Natural killer cell (primary cell): Measurements from ENCODE around the gene ATP5MG. TPM values are rescaled to one million over a fixed set of nuclear protein-coding genes. Genes with fewer than 3 reads are reported as not detected.
A peak's percentile ranks its signal among the peaks of the same experiment; 100 is the strongest.

Source experiments
- ATAC-seq, 3 donors: fragments of 150-1000 bp in 2 of 3; fragments of 200-7000 bp in 1 of 3; cut with Tn5 transposase; 1 replicate in 1 of 3; 2 replicates in 2 of 3; pipeline ENCODE4 v1.10.0; 2021; ENCODE audit warnings: mild to moderate bottlenecking in 2 of 3, moderate library complexity in 2 of 3
- DNase-seq, 2 donors: peaks; one replicate each; pipeline versions ENCODE4 v3.0.0 to v3.0.0-alpha.2; 2013 to 2021; ENCODE audit warnings: mixed read lengths in 1 of 2
- H3K27ac ChIP-seq: one replicate; pipeline ENCODE4 v1.5.1; 2013; ENCODE audit warnings: mild to moderate bottlenecking, low read length
- H3K27me3 ChIP-seq: one replicate; pipeline ENCODE4 v1.6.1; 2013; ENCODE audit warnings: low read length; ENCODE audit not compliant: control insufficient read depth, insufficient read depth
- H3K36me3 ChIP-seq: one replicate; pipeline ENCODE4 v1.6.1; 2013; ENCODE audit warnings: low read length; ENCODE audit not compliant: control insufficient read depth, insufficient read depth
- H3K4me1 ChIP-seq: one replicate; pipeline ENCODE4 v1.6.1; 2013; ENCODE audit warnings: low read length; ENCODE audit not compliant: control insufficient read depth, insufficient read depth
- H3K4me3 ChIP-seq: one replicate; pipeline ENCODE4 v1.5.1; 2013; ENCODE audit warnings: low read length
- H3K9me3 ChIP-seq: one replicate; pipeline ENCODE4 v1.6.1; 2013; ENCODE audit warnings: low read length; ENCODE audit not compliant: control insufficient read depth, insufficient read depth
- H3K27ac Mint-ChIP-seq, 2 donors: one replicate each; pipeline ENCODE4 v1.8.0; 2022; ENCODE audit warnings: mild to moderate bottlenecking in 2 of 2, mixed read lengths in 2 of 2, moderate library complexity in 1 of 2
- H3K27me3 Mint-ChIP-seq, 2 donors: one replicate each; pipeline ENCODE4 v1.8.0; 2022; ENCODE audit warnings: low read depth in 2 of 2, mixed read lengths in 2 of 2
- H3K36me3 Mint-ChIP-seq: one replicate; pipeline ENCODE4 v1.8.0; 2022; ENCODE audit warnings: mixed read lengths
- H3K4me1 Mint-ChIP-seq, 2 donors: one replicate each; pipeline ENCODE4 v1.8.0; 2022; ENCODE audit warnings: mixed read lengths in 2 of 2
- H3K4me3 Mint-ChIP-seq: one replicate; pipeline ENCODE4 v1.8.0; 2022; ENCODE audit warnings: mild to moderate bottlenecking, moderate library complexity, mixed read lengths
- H3K9me3 Mint-ChIP-seq, 2 donors: one replicate each; pipeline ENCODE4 v1.8.0; 2022; ENCODE audit warnings: mixed read lengths in 2 of 2
- WGBS: methylation state at CpG from one replicate; pipeline ENCODE4 v1.1.7; 2013; ENCODE audit warnings: missing lambda C conversion rate; ENCODE audit not compliant: insufficient coverage; 5-methylcytosine and 5-hydroxymethylcytosine counted together
- intact Hi-C: fragments of 100-400 bp; cut with micrococcal nuclease; formaldehyde crosslinking; loops from one replicate; pipeline ENCODE4 v1.14.2; 2022
- total RNA-seq, 4 donors: library from RNA; stranded (reverse); fragments of 120-200 nt in 1 of 4; gene quantifications; one replicate each; pipeline versions ENCODE4 v1.2.3 to v1.2.4, GENCODE V29; 2013 to 2022
- TF ChIP-seq, protein P1 (sequence below): fragments of 200-600 bp; IDR thresholded peaks from one replicate; pipeline ENCODE4 v1.8.0; 2022; ENCODE audit warnings: antibody characterized with exemption

The ATP5MG gene, protein sequence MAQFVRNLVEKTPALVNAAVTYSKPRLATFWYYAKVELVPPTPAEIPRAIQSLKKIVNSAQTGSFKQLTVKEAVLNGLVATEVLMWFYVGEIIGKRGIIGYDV
- 100 to 1,000 TPM in 2 of 3 donors, 10 to 100 TPM in 1; 90.3 to 135 (median 107) TPM for total RNA-seq
- 162 TPM for total RNA-seq (2013)

DNA sequence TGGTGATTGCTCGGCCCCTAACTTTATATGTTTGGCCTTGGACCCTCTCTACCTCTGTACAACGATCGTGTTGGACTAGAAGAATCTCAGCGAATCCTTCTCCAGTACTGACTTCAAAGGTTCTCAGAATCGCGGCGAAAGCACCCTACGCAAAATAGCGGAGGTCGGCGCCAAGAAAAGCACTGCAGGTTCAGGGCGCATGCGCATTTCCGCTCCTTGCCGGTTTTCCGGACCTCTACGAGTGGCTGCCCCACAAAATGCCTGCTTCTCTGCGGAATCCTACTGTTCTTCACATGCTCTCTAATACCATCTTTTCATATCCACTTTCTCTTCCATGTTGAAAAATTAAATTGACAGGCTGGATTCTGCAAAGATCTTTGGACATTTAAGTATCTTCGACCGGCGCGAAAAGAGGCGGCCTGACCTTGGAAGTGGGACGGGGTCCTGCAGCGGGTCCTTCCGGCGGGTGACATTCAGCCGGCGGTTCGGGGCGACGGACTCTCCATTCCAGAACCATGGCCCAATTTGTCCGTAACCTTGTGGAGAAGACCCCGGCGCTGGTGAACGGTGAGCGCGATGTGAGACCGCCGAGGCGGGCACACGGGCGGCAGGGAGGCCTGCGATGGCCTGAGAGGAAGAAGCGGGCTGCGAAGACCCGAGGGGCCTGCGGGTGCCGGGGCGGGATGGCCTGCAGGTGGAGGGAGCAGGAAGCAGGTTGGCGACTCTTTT lies at the start of gene ATP5MG:
Gene ATP5MG, plus strand, starts transcription at position 456 of the 729 bp plus-strand sequence. Its CDS starts 60 bp downstream, at position 516.
- Histone ChIP-seq H3K27me3 (no peaks in the 10 kb centered on the region), H3K36me3 (peaks cover 12% of the 10 kb centered on the region), H3K9me3 (no peaks in the 10 kb centered on the region), H3K27ac (peak within 1 kb of the TSS; percentile 86), H3K4me1 (peaks cover 15% of the 10 kb centered on the region), H3K4me3 (peak within 1 kb of the TSS; percentile 77)
- peak within 1 kb of the TSS; percentile 99 for H3K27ac Mint-ChIP-seq
- ATAC-seq: peak; percentile 81 to 84 (median 83)
- H3K9me3 Mint-ChIP-seq: no peaks in the 10 kb centered on the region
- WGBS: under 1% methylated on average over 51 of the region's 51 CpGs
- peak within 1 kb of the TSS; percentile 100 for H3K4me3 Mint-ChIP-seq
- DNase-seq: peak; percentile 83 to 98
- no peaks in the 10 kb centered on the region for H3K27me3 Mint-ChIP-seq
- intact Hi-C loops: loop anchor here (1.0 kb wide), 3 partner anchors 37 to 87 kb away; partner anchors contain the start of gene UBE4A
- peaks cover 43 to 50% of the 10 kb centered on the region in 2 donors for H3K4me1 Mint-ChIP-seq
- peaks cover 10% of the 10 kb centered on the region for H3K36me3 Mint-ChIP-seq
- TF ChIP-seq, protein P1, sequence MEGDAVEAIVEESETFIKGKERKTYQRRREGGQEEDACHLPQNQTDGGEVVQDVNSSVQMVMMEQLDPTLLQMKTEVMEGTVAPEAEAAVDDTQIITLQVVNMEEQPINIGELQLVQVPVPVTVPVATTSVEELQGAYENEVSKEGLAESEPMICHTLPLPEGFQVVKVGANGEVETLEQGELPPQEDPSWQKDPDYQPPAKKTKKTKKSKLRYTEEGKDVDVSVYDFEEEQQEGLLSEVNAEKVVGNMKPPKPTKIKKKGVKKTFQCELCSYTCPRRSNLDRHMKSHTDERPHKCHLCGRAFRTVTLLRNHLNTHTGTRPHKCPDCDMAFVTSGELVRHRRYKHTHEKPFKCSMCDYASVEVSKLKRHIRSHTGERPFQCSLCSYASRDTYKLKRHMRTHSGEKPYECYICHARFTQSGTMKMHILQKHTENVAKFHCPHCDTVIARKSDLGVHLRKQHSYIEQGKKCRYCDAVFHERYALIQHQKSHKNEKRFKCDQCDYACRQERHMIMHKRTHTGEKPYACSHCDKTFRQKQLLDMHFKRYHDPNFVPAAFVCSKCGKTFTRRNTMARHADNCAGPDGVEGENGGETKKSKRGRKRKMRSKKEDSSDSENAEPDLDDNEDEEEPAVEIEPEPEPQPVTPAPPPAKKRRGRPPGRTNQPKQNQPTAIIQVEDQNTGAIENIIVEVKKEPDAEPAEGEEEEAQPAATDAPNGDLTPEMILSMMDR: no peak

DNA sequence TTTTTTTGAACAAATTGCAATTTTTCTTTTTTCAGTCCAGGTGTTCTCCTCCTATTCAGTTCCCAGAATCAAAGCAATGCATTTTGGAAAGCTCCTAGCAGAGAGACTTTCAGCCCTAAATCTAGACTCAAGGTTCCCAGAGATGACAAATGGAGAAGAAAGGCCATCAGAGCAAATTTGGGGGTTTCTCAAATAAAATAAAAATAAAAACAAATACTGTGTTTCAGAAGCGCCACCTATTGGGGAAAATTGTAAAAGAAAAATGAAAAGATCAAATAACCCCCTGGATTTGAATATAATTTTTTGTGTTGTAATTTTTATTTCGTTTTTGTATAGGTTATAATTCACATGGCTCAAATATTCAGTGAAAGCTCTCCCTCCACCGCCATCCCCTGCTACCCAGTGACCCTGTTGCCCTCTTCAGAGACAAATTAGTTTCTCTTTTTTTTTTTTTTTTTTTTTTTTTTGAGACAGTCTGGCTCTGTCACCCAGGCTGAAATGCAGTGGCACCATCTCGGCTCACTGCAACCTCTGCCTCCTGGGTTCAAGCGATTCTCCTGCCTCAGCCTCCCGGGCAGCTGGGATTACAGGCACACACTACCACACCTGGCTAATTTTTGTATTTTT lies 48.2 kb upstream of the ATP5MG start:
- DNase-seq: peak in 1 of 2 donors; percentile 80
- peaks cover 8% of the 10 kb centered on the region for H3K36me3 ChIP-seq
- ATAC-seq: peak in 2 of 3 donors; percentile 25 to 58
- H3K27me3 Mint-ChIP-seq: no peaks in the 10 kb centered on the region
- no peak overlapping the region for H3K27ac ChIP-seq
- intact Hi-C loops: loop anchor here (1.0 kb wide), 3 partner anchors 57 to 155 kb away; no protein-coding TSS in a partner anchor
- H3K4me1 Mint-ChIP-seq: peaks cover 6 to 7% of the 10 kb centered on the region in 2 donors
- no peaks in the 10 kb centered on the region for H3K9me3 ChIP-seq
- TF ChIP-seq, protein P1: peak; percentile 87
- peaks cover 3% of the 10 kb centered on the region for H3K4me1 ChIP-seq
- H3K27me3 ChIP-seq: no peaks in the 10 kb centered on the region
- H3K4me3 ChIP-seq: no peak overlapping the region
- H3K36me3 Mint-ChIP-seq: no peaks in the 10 kb centered on the region
- H3K27ac Mint-ChIP-seq: peak overlapping the region in 1 of 2 donors; percentile 36
- H3K9me3 Mint-ChIP-seq: no peaks in the 10 kb centered on the region
- 18% methylated on average over 3 of the region's 6 CpGs for whole genome bisulfite sequencing
- H3K4me3 Mint-ChIP-seq: no peak overlapping the region

DNA sequence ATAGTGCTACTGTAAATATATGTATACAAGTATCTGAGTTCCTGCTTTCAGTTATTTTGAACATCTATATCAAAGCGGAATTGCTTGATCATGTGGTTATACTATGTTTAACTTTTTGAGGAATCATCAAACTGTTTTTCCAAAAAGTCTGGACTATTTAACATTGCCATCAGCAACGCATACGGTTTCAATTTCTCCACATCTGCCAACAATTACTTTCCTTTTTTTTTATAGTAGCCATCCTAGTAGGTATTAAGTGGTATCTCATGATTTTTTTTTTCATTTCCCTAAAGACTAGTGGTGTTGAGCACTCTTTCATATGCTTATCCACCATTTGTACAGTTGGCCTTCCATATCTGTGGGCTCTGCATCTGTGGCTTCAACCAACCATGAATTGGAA lies 43.3 kb upstream of the ATP5MG start:
- TF ChIP-seq, protein P1: no peak
- Mint-ChIP-seq H3K27me3 (no peaks in the 10 kb centered on the region), H3K4me3 (no peak overlapping the region), H3K9me3 (peaks cover 0 to 3% of the 10 kb centered on the region in 2 donors), H3K4me1 (peaks cover 36 to 37% of the 10 kb centered on the region in 2 donors), H3K36me3 (no peaks in the 10 kb centered on the region), H3K27ac (peak overlapping the region; percentile 97 to 100)
- ATAC-seq: no peak
- no CpG with 5 or more reads among the region's 3 CpGs for WGBS
- no peak overlapping the region for H3K27ac ChIP-seq
- no peaks in the 10 kb centered on the region for H3K9me3 ChIP-seq
- H3K36me3 ChIP-seq: peaks cover 3% of the 10 kb centered on the region
- peaks cover 16% of the 10 kb centered on the region for H3K4me1 ChIP-seq
- no peak for DNase-seq
- no peak overlapping the region for H3K4me3 ChIP-seq
- intact Hi-C loops: loop anchor here (5.0 kb wide), 1 partner anchor 106 kb away; the partner anchor contains the start of gene MPZL3
- H3K27me3 ChIP-seq: no peaks in the 10 kb centered on the region
